Naive B cell (primary cell): ENCODE measurements around the gene SERPINA3. TPM values are rescaled to one million over a fixed set of nuclear protein-coding genes. Genes with fewer than 3 reads are reported as not detected.

ENCODE experiments used
- ATAC-seq, 2 donors: fragments of 150-1000 bp; cut with Tn5 transposase; 2 replicates each; pipeline ENCODE4 v1.10.0; 2021; ENCODE audit warnings: low read depth in 2 of 2, mild to moderate bottlenecking in 2 of 2, moderate library complexity in 2 of 2
- DNase-seq: peaks from one replicate; pipeline ENCODE4 v3.0.0; 2022
- H3K27ac Mint-ChIP-seq, 6 donors: one replicate each; pipeline ENCODE4 v1.8.0; 2020 to 2022; ENCODE audit warnings: mild to moderate bottlenecking in 6 of 6, mixed read lengths in 6 of 6, moderate library complexity in 5 of 6, inconsistent platforms in 2 of 6
- H3K27me3 Mint-ChIP-seq, 3 donors: one replicate each; pipeline ENCODE4 v1.8.0; 2021 to 2022; ENCODE audit warnings: mixed read lengths in 3 of 3, mild to moderate bottlenecking in 1 of 3
- H3K36me3 Mint-ChIP-seq, 2 donors: one replicate each; pipeline ENCODE4 v1.8.0; 2020 to 2022; ENCODE audit warnings: mixed read lengths in 2 of 2, inconsistent platforms in 1 of 2, mild to moderate bottlenecking in 1 of 2
- H3K4me1 Mint-ChIP-seq, 3 donors: one replicate each; pipeline ENCODE4 v1.8.0; 2020 to 2022; ENCODE audit warnings: mixed read lengths in 3 of 3, inconsistent platforms in 1 of 3, mild to moderate bottlenecking in 1 of 3, moderate library complexity in 1 of 3
- H3K4me3 Mint-ChIP-seq, 8 donors: one replicate each; pipeline ENCODE4 v1.8.0; 2020 to 2022; ENCODE audit warnings: mild to moderate bottlenecking in 8 of 8, mixed read lengths in 8 of 8, moderate library complexity in 8 of 8, inconsistent platforms in 2 of 8
- H3K9me3 Mint-ChIP-seq, 7 donors: one replicate each; pipeline ENCODE4 v1.8.0; 2020 to 2022; ENCODE audit warnings: mixed read lengths in 7 of 7, mild to moderate bottlenecking in 5 of 7, inconsistent platforms in 2 of 7, moderate library complexity in 1 of 7
- polyA plus RNA-seq, 6 donors: library from polyadenylated mRNA; unstranded; fragments of 300-500 nt; fragmentation: Illumina TruSeq; gene quantifications; one replicate each; pipeline ENCODE4 v1.2.3, GENCODE V29; 2021; ENCODE audit warnings: low read depth in 6 of 6

SERPINA3 gene
- polyA plus RNA-seq, 6 donors from 2014 or later, result not detected

GRCh38 chr14:94663965-94664704 lies 51.9 kb downstream of the SERPINA3 start:
- no peak for ATAC-seq

GRCh38 chr14:94665121-94665520 lies 52.9 kb downstream of the SERPINA3 start:
- Mint-ChIP-seq H3K9me3 (peaks cover 0 to 5% (median 2%) of the 10 kb centered on the region in 7 donors), H3K27me3 (peaks cover 21 to 37% (median 24%) of the 10 kb centered on the region in 3 donors), H3K36me3 (peaks cover 0 to 7% of the 10 kb centered on the region in 2 donors), H3K4me3 (no peak overlapping the region), H3K27ac (no peak overlapping the region), H3K4me1 (peaks cover 0 to 4% (median 2%) of the 10 kb centered on the region in 3 donors)
- ATAC-seq (no peak), DNase-seq (no peak)

More at GRCh38 chr14:94663965-94664704, 51.9 kb downstream of the SERPINA3 start:
- Mint-ChIP-seq H3K4me1 (peaks cover 0 to 4% (median 2%) of the 10 kb centered on the region in 3 donors), H3K4me3 (no peak overlapping the region), H3K27me3 (peaks cover 25 to 36% (median 25%) of the 10 kb centered on the region in 3 donors), H3K36me3 (peaks cover 0 to 7% of the 10 kb centered on the region in 2 donors), H3K9me3 (peaks cover 0 to 5% (median 2%) of the 10 kb centered on the region in 7 donors), H3K27ac (no peak overlapping the region)
- no peak for DNase-seq

GRCh38 chr14:94665544-94665943 lies 53.4 kb downstream of the SERPINA3 start:
- Mint-ChIP-seq H3K27me3 (peaks cover 17 to 37% (median 22%) of the 10 kb centered on the region in 3 donors), H3K4me1 (peaks cover 0 to 4% (median 2%) of the 10 kb centered on the region in 3 donors), H3K36me3 (peaks cover 0 to 7% of the 10 kb centered on the region in 2 donors), H3K27ac (no peak overlapping the region), H3K4me3 (no peak overlapping the region), H3K9me3 (peaks cover 0 to 5% (median 2%) of the 10 kb centered on the region in 7 donors)
- ATAC-seq, result no peak
- DNase-seq, result no peak

- no peak overlapping the region for H3K27ac Mint-ChIP-seq
- ATAC-seq, result no peak
- peaks cover 6 to 21% (median 19%) of the 10 kb centered on the region in 3 donors for H3K27me3 Mint-ChIP-seq
- no peak for DNase-seq
- H3K4me3 Mint-ChIP-seq, result no peak overlapping the region
- no peaks in the 10 kb centered on the region for H3K36me3 Mint-ChIP-seq
- peaks cover 0 to 5% (median 0%) of the 10 kb centered on the region in 3 donors for H3K4me1 Mint-ChIP-seq
- H3K9me3 Mint-ChIP-seq, result peaks cover 0 to 4% (median 0%) of the 10 kb centered on the region in 7 donors
Observed at GRCh38 chr14:94670692-94671285, 58.6 kb downstream of the SERPINA3 start.

GRCh38 chr14:94671870-94672444 lies 59.8 kb downstream of the SERPINA3 start:
- H3K36me3 Mint-ChIP-seq, result no peaks in the 10 kb centered on the region
- no peak overlapping the region for H3K4me3 Mint-ChIP-seq
- ATAC-seq (no peak), DNase-seq (no peak)
- peaks cover 8 to 25% (median 22%) of the 10 kb centered on the region in 3 donors for H3K27me3 Mint-ChIP-seq
- no peak overlapping the region for H3K27ac Mint-ChIP-seq
- H3K4me1 Mint-ChIP-seq, result peaks cover 0 to 5% (median 0%) of the 10 kb centered on the region in 3 donors
- peaks cover 0 to 4% (median 0%) of the 10 kb centered on the region in 7 donors for H3K9me3 Mint-ChIP-seq

GRCh38 chr14:94673071-94673470 lies 60.9 kb downstream of the SERPINA3 start:
- Mint-ChIP-seq H3K4me3 (no peak overlapping the region), H3K9me3 (peaks cover 0 to 4% (median 0%) of the 10 kb centered on the region in 7 donors), H3K36me3 (no peaks in the 10 kb centered on the region), H3K27me3 (peaks cover 13 to 33% (median 30%) of the 10 kb centered on the region in 3 donors), H3K4me1 (peaks cover 0 to 5% (median 0%) of the 10 kb centered on the region in 3 donors), H3K27ac (no peak overlapping the region)
- no peak for DNase-seq
- no peak for ATAC-seq

Other genes starting within 250 kb of the SERPINA3 start
- gene SERPINA2, start 245.7 kb upstream of the SERPINA3 start, polyA plus RNA-seq, result not detected
- 1 to 10 TPM in 4 of 6 donors, under 1 TPM in 2; 0.20 to 9.5 (median 2.1) TPM for gene SERPINA1, start 223.8 kb upstream of the SERPINA3 start, polyA plus RNA-seq
- not detected for gene SERPINA11, start 159.6 kb upstream of the SERPINA3 start, polyA plus RNA-seq
- gene SERPINA9, start 136.2 kb upstream of the SERPINA3 start, polyA plus RNA-seq, result not detected
- gene SERPINA12, start 102.9 kb upstream of the SERPINA3 start, polyA plus RNA-seq, result not detected
- gene SERPINA4, start 50.9 kb upstream of the SERPINA3 start, polyA plus RNA-seq, result not detected
- gene SERPINA5, start 31.0 kb upstream of the SERPINA3 start, polyA plus RNA-seq, result not detected
- not detected for gene GSC, start 157.7 kb downstream of the SERPINA3 start, polyA plus RNA-seq